Ovary (tissue), 3 donors: ENCODE data around the gene ADH1C.

Experiments
- EP300 ChIP-seq: sonication (generic); formaldehyde crosslinking; IDR thresholded peaks from one replicate; pipeline ENCODE4 v1.6.1; 2017; ENCODE audit warnings: antibody characterized with exemption
- POLR2A ChIP-seq: fragments of 450-650 bp; IDR thresholded peaks from one replicate; pipeline ENCODE4 v1.6.1; 2017; ENCODE audit warnings: antibody characterized with exemption, mild to moderate bottlenecking, moderate library complexity
- TF ChIP-seq, protein P1 (sequence below), 3 donors: fragments of 450-650 bp in 2 of 3; fragments of 200-600 bp in 1 of 3; IDR thresholded peaks; one replicate each; pipeline versions ENCODE4 v1.5.1 to v1.8.0; 2016 to 2022; ENCODE audit warnings: antibody characterized with exemption in 3 of 3, mild to moderate bottlenecking in 1 of 3
- donor health status: DM: no; HTN: no; CAD: no.

DNA sequence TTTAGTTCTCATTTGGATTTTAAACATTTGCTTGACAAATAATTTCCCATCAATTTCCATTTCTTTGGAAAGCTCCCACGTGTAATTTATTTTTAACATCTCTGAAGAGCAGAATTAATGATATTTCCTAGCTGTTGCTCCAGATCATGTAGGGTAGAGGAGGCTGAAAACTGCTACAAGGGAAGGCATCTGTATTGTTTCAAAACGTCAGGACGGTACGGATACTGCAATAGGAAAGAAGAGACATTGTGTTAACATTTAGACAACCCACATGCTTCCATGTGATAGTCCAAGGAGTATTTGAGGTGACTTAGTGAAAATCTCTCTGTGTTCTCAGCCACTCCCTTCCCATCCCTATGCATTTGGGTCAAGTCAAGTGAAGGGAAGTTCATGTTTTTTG lies 16.0 kb downstream of the ADH1C start:
- TF ChIP-seq, protein P1, sequence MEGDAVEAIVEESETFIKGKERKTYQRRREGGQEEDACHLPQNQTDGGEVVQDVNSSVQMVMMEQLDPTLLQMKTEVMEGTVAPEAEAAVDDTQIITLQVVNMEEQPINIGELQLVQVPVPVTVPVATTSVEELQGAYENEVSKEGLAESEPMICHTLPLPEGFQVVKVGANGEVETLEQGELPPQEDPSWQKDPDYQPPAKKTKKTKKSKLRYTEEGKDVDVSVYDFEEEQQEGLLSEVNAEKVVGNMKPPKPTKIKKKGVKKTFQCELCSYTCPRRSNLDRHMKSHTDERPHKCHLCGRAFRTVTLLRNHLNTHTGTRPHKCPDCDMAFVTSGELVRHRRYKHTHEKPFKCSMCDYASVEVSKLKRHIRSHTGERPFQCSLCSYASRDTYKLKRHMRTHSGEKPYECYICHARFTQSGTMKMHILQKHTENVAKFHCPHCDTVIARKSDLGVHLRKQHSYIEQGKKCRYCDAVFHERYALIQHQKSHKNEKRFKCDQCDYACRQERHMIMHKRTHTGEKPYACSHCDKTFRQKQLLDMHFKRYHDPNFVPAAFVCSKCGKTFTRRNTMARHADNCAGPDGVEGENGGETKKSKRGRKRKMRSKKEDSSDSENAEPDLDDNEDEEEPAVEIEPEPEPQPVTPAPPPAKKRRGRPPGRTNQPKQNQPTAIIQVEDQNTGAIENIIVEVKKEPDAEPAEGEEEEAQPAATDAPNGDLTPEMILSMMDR (IDR thresholded peaks at IDR 0.05): no peak
- no peak for TF ChIP-seq POLR2A
- TF ChIP-seq EP300: no peak
